HG03442 (cell line): ENCODE data around the gene SHISA5.
"Not testable (repeated sequence)": the region's sequence is repeated elsewhere in the genome, so short reads cannot be mapped to it uniquely, and the experiment has no call there.

Experiments
- ATAC-seq: cut with Tn5 transposase; IDR thresholded peaks from one replicate; pipeline ENCODE4 v1.9.1; 2021; ENCODE audit warnings: mild to moderate bottlenecking, moderate library complexity; ENCODE audit not compliant: unreplicated experiment

SHISA5 gene

DNA sequence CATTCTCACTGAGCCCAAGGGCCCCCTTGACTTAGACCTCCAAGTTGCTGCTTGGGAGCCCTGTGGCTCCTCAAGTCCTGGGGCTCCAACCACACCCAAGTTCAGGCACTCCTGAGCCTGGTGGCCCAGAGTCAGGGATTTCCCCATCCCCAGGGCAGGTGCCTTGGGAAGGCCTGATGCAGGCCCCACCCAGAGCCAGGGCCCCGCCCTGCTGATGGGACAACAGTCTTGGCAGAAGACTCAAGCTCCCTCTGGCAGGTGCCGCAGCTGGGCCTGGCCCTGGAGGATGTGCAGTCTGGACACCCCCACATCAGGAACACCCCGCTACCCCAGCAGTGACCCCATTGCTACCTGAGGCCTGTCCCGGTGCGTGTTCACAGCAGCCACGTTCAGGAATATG, 17.7 kb upstream of the SHISA5 start:
- no peak for ATAC-seq

DNA sequence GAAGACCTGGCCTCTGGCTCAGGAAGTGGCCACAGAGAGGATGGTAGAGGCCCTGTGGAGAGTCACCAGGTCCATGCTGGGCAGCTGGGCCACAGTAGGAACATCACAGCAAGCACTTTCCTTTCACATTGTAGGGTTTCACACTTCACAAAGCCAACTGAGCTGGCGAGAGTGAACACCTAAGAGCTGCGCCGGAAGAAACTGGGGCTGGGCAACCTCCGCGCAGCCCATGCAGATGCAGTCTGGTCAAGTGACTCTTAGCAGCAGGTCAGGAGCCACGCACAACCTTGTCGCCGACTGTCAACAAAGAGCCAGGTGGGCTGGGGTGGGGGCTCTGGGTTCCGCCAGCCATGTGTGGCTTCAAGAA, 15.3 kb upstream of the SHISA5 start:
- ATAC-seq, result no peak

DNA sequence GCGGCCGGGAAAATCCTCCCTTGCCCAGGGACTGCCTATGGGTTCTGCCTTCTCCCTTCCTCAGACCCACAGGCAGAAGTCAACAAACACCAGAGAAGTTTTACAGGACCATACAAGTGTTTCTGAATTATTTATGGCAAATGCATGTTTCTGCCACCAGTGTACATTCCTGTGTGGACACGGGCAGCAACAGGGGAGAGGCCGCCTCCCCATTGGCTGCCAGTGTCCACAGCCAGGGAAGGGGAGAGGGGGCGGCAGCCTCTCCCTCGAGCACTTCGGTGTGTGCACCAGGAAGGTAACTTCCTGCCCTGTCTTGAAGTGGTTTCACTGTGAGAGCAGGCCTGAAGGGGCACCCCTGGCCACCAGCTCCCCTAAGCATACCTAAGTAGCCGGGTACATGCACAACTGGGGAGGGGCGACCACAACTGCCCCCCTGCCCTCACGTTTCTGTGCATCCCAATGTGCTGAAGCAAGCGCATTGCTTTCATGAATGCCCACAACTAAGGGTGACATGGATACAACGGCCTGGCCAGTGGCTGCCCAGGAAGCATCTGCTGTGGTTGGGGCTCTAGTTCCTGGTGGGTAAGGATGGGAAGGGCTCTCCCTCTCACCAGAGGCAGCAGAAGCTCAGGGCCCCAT, 14.8 kb upstream of the SHISA5 start:
- ATAC-seq, result no peak

DNA sequence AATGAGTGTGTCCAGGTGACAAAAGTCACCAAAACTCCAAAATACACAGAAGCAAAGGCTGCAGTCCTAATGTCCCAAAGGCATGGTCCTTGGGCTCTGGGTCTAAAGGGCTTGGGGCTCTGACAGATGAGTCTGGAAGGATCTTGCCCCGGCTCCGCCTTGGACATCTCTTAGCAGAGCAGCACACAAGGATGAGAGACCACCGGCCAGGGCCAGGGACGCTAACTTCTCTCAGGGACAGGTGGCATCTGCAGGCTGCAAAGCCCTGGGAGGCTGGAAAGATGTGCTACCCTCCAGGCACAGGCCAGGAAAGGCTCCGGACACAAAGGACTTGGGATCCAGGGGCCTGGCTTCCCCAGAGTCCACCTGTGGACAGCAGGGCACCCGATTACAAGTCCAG, 14.1 kb upstream of the SHISA5 start:
- no peak for ATAC-seq

DNA sequence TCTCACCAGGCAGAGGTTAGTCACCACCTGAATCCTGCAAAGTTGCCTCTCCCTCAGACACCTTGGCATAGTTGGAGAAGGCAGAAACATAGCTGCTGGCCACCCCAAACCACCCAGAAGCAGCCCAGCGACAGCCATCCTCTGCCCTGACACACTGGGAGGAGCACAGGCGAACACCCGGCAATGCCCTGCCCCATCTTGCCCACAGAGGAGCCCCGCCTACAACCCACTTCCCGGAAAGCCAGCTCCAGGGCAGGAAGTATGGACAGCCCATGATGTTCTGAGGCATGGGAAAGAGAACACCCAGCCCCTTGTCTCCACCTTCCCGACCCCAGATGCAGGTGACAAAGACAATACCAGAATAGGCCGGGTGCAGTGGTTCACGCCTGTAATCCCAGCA, 12.6 kb upstream of the SHISA5 start:
- ATAC-seq, result no peak

DNA sequence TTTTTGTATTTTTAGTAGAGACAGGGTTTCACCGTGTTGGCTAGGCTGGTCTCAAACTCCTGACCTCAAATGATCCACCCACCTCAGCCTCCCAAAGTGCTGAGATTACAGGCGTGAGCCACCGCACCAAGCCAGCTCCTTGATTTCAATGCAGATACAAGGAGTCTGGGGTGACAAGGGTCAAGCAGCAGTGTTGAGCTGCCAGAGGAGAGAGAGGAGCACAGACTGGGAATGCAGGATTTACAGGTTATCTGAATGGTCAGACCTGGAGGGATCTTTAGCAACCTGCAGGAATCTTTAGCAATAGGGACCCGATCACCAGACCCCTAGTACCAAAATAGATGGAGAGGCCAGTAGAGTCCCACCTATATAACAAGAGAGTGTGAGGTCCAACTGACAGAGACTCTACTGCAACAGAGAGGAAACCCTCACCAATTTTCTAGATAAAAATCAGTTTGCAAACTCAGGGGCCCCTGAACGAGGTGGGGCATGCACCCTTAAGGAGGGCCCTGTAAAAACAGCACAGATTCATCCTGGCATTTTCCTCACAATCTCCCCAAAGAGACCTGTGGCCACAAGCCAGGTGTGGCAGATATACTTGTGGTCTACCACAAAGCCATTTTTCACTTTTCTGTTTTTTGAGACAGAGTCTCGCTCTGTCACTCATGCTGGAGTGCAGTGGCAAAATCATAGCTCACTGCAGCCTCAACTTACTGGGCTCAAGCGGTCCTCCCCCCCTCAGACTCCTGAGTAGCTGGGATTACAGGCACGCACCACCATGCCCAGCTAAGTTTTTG, 10.7 kb upstream of the SHISA5 start:
- ATAC-seq, result no peak

DNA sequence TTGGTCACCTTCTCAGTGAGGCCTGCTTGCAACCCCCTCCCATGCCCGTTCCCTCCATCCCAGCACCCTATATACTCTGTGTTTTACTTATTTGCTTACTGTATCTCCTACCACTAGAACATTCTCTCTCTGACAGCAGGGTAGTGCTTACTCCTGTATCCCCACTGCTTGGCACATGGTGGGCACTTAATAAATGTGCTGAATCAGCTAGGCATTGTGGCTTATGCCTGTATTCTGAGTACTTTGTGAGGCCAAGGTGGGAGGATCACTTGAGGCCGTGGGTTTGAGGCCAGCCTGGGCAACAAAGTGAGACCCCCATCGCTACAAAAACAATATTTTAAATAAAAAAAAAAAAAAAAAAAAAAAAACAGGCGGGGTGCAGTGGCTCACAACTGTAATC, 7.6 kb upstream of the SHISA5 start:
- no peak for ATAC-seq

DNA sequence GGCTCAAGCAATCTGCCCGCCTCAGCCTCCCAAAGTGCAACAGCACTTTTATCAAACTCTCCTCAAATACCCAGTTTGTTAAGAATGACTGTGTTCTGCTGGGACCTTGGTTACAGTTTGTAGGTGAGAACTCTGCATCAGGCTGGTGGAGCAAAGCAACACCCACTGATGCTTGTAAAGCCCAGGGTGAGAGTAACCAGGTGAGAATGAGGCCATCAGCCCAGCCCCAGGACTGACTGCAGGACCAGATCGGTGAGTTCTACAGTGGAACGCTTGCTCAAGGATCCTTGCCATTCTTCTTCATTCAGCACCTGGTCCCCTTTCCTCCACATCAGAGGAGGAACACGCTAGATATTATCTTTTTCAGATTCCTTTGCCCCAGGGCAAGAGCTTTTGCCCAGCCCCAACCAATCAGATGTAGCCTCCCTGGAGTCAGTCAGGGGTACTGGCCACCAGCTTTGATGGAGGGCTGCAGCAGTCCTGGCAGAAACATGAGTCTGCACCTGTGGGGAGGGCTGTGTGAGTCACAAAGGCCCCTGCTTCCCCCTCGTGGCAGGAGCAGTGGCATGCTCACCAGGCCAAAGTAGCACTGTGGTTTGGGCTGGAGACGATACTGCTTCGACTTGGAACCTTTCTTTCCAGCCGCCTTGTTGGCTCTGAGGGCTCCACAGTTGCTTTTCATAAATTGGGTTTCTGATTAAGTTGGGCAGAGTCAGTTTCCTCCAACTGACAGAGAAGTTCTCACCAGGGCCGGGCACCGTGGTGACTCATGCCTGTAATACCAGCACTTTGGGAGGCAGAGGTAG, 3.5 kb upstream of the SHISA5 start:
- no peak for ATAC-seq

DNA sequence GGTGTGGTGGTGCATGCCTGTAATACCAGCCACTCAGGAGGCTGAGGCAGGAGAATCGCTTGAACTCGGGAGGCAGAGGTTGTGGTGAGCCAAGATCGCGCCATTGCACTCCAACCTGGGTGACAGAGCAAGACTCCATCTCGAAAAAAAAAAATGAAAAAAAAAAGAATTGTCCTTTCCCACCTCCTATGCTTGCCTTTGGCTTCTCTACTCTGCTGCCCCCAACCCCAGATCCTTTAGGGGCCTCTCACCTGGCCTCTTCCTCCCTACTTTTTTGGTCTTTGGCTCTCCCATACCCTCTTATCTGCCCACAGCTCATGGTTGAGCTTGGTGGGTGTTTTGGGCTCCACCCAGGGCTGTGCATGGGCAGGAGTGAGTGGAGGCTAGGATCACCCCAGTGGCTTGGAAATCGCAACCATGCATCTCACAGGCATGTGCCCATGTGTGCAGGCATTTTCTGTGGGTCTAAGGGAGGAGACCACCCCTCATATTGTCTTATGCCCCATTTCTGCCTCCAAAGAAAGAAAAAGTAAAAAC, 2.1 kb upstream of the SHISA5 start:
- no peak for ATAC-seq

DNA sequence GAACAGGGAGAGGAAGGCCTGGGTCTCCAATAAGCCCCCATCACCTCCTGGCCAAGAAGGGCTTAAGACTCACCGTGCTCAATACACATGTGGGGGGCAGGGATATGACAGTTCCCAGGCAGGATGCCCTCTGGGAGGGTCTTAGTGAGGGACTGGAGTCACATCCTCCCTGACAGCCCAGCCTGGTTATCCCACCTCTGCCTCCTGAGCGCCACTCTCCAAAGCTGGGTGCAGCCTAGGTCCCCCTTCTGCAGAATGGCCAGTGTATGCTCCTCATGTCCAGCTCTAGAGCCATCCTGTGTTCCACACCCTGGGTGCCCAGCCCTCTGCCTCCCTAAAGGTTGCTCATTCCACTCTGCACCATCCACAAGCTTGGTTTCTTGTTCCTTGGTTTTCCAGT, 1.2 kb upstream of the SHISA5 start:
- ATAC-seq, result no peak

DNA sequence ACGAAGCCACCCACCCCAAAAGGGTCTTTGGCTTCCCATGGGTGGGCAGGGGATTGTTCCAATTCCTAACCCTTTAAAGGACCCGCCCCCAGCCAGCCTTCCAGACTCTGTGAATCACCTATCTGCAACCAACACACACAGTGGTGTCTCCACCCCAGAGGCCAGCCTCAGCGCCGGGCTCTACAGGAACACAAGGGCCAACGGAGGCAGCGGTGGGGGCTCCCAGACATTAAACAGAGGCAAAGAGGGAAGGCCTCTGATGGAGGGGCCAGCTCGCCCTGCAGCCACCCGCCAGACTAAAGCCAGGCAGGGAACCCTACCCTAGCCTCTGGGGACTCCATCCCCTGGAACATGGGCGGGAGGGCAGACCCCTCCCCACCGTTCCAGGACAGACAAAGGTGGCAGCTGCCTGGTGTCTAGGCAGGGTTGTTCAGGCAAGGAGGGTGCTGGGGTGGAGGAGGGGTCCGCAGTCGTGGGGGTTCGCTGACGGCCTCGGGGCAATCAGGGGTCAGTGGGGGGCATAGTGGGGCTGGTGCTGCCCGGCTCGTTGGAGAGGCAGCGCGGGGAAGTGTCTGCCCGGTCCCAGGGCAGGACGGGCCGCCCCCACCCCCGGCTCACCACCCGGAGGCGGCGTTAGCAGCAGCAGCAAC, 448 bp downstream of the SHISA5 start:
- ATAC-seq, result no peak

DNA sequence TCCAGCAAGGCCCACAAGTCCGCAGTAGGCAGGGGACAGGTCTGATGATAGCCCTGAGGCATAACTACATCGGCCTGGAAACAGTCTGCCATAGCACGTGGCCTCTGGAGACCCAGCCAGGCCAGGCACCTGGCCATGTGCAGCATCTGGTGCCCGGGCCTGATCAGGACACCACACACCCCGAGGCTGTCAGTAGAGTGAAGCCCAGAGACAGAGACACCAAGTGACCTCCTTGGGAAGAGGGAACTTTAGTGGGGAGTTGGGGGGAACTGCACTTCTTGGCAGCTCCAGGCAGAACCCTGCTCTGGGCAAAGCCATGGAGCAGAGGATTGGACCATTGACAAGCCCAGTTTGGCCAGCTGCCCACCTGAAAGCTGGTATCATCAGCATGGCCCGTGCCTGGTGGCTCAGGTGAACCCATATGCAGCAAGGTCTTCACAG, 1.2 kb downstream of the SHISA5 start:
- no peak for ATAC-seq

DNA sequence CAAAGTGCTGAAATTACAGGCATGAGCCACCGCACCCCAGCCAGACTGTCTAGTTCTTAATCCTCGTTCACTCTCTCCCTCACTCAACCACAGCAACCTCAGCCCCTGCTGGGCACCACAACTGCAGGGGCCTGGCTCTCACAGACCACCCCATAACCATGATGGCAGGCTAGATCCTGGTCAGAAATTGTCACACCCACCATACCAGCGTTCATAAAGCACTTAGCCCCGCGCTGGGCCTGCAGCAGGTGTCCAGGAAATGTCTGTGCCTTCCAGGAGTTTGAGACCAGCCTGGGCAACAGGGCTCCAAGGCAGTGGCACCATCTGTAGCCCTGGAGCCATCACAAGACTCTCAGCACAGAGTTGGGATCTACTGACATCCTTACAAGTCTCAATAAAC, 1.9 kb downstream of the SHISA5 start:
- no peak for ATAC-seq

DNA sequence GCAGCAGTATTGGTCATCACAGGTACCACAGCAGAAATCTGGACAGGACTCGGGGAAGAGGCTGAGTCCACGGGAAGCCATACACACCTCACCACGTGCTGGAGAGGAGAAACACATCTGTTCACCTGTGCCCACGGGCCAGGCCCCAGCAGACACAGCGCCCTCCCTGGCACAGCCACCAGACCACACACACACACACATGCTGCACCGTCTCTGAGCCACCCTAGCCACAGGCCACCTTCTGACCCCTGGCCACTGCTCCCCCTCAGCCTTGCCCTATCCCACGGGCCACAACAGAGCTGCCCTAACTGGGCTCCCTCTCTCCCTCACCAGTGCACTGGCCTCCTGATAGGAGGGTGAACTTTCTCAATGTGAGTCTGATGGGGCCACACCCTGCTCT, 2.8 kb downstream of the SHISA5 start:
- no peak for ATAC-seq

DNA sequence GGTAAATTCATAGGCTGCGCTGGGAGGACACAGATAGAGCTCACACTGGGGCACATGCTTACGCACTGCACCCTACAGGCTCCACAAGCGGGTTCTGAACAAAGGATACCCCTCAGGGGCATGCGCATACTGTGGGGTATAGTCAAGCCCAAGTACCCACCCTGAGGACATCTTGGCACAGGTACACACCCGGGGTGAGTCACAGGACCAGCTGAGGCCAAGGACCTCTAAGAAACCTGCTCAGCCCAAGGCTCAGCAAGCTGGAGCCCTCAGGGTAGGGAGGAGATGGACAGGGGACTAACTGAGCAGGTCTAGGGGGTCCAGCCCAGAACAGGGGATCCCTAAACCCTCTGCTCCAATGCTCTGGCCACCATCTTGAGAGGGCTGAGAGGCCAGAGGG, 3.3 kb downstream of the SHISA5 start:
- ATAC-seq, result no peak

DNA sequence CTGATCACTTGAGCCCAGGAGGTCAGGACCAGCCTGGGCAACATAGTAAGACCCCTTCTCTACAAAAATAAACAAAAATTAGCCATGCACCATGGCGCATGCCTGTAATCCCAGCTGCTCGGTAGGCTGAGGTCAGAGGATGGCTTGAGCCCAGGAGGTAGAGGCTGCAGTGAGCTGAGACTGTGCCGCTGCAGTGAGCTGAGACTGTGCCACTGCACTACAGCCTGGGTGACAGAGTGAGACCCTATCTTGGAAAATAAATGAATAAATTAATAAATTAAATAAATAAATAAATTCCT, 10.8 kb downstream of the SHISA5 start:
- ATAC-seq, result no peak

DNA sequence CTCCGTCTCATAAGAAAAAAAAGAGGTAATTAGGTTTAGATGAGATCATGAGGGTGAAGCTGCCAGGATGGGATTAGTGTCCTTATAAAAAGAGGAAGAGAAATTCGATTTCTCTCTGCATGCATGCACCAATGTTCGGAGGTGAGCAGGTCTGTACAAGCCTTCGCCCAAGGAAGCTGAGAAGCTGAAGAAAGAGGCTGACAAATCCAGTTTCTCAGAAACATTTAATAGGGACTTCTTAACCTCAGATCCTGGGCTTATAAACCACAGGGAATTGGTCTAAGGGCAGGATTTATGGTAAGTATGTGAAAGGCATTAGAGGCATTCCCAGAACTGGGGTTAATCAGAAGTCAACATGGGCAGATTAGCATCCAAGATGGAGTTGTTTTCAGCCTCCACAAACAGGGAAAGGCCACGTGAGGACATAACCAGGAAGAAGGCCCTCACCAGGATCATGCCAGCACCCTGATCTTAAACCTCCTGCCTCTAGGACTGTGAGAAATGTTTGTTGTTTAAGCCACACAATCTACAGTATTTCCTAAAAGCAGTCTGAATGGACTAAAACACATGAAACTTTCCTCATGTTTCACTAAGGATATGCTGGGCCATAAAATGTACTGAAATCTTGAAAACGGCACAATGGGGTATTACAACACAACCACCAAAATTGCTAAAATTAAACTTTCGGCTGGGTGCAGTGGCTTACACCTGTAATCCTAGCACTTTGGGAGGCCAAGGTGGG, 11.3 kb downstream of the SHISA5 start:
- ATAC-seq, result no peak

DNA sequence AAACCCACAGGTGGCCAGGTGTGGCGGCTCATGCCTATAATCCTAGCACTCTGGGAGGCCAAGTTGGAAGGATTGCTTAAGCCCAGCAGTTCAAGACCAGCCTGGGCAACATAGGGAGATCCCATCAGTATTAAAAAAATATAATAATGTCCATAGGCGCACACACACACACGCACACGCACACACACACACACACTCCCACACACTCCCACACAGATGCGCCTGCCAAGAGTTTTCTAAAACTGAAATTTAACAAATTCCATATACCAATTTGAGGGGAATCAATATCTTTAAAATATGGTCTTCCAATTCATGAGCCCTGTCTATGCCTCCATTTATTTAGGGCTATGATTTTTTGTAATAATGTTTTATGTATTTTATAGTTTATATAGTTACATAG, 17.0 kb downstream of the SHISA5 start:
- no peak for ATAC-seq

DNA sequence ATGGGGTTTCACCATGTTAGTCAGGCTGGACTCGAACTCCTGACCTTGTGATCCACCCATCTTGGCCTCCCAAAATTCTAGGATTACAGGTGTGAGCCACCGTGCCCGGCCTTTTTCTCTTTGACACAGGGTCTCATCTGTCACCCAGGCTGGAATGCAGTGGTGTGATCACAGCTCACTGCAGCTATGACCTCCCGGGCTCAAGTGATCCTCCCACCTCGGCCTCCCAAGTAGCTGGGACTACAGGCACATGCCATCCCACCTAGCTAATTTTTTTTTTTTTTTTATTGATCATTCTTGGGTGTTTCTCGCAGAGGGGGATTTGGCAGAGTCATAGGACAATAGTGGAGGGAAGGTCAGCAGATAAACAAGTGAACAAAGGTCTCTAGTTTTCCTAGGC, 21.2 kb downstream of the SHISA5 start:
- not testable (repeated sequence) for ATAC-seq

DNA sequence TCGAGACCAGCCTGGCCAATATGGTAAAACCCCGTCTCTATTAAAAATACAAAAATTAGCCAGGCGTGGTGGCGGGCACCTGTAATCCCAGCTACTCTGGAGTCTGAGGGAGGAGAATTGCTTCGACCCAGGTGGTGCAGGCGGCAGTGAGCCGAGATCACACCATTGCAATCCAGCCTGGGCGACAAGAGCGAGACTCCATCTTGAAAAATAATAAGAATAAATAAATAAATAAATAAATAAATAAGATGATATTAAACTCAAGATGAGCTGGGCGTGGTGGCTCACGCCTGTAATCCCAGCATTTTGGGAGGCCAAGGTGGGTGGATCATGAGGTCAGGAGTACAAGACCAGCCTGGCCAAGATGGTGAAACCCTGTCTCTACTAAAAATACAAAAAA, 23.1 kb downstream of the SHISA5 start:
- ATAC-seq, result not testable (repeated sequence)
